ENCODE results near the gene ZNF598. TPM values are rescaled to one million over a fixed set of nuclear protein-coding genes. Genes with fewer than 3 reads are reported as not detected.

The ZNF598 gene
- total RNA-seq: 29.7 and 33.1 TPM in 2 replicates

GRCh38 chr16:2009791-2010510 is at the start of gene ZNF598:
Gene ZNF598, minus strand, starts transcription at chr16:2009821.

DNA sequence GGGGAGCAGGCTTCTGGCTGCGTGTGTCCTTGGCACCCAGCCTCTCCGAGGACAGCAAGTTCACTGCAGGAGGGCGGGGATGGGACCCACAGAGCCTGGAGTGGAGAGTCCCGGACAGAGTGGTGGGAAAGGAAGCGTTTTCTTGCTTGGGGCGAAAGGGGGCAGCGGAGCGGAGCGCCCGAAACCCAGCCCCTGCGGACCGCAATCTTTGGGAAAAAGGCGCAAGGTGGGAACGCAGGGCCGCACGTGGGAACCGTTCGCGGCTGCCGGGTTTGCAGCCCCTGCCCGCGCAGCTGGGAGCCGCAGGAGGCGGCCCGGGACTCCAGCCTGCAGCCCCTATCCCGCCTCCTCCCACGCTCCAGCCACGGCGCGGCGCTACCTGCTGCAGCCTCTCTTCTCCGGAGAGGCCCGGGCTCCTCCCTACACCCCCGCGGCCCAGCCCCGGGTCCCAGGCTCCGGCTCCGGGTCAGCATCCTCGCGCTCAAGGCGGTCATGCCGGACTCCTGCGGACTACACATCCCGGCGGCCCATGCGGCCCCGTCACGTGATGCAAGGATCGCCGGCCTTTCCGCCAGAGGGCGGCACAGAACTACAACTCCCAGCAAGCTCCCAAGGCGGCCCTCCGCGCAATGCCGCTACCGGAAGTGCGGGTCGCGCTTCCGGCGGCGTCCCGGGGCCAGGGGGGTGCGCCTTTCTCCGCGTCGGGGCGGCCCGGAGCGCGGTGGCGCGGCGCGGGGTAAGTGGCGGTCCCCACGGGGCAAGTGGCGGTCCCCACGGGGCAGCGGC is 37.9 kb upstream of the ZNF598 start, which contains the start of the genes NTHL1 and TSC2:
TSS of gene NTHL1 (minus strand) at position 505 of the 786 bp plus-strand sequence. CDS start at position 494, 11 bp downstream.
TSS of gene TSC2 (plus strand) at position 656 of the 786 bp plus-strand sequence. CDS start 631 bp downstream, outside the sequence.

DNA sequence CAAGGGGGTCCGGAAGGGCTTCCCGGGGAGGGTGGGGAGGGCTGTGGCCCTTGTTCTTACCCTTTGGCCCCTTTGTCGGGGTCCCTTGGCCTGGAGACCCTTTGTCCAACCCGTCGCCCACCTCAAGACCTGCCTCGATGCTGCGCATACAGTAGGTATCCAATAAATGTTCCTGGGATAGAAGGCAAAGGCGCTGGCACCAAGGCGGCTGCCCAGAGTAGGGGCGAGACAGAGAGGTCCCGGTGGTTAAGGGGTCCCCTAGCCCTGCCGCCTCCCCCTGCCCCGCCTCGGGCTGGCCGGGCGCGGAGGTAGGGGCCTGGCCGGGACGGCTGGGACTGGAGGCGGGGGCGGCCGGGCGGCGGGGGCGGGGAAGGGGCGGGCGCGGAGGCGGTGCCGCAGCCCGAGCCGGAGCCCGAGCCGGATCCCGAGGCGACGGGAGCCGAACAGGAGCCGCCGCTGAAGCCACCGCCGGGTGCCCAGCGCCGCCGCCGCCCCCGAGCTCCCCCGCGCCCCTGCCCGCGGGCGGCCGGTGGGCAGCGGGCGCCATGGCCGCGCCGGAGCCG is 16.9 kb upstream of the ZNF598 start, which contains the start of gene NHERF2:
TSS of gene NHERF2 (plus strand) at position 442 of the 563 bp plus-strand sequence. CDS start at position 546, 104 bp downstream.

GRCh38 chr16:2019518-2019920 is 9.9 kb upstream of the ZNF598 start, which contains the start of gene NPW:
Gene NPW, plus strand, starts transcription at chr16:2019785.

DNA sequence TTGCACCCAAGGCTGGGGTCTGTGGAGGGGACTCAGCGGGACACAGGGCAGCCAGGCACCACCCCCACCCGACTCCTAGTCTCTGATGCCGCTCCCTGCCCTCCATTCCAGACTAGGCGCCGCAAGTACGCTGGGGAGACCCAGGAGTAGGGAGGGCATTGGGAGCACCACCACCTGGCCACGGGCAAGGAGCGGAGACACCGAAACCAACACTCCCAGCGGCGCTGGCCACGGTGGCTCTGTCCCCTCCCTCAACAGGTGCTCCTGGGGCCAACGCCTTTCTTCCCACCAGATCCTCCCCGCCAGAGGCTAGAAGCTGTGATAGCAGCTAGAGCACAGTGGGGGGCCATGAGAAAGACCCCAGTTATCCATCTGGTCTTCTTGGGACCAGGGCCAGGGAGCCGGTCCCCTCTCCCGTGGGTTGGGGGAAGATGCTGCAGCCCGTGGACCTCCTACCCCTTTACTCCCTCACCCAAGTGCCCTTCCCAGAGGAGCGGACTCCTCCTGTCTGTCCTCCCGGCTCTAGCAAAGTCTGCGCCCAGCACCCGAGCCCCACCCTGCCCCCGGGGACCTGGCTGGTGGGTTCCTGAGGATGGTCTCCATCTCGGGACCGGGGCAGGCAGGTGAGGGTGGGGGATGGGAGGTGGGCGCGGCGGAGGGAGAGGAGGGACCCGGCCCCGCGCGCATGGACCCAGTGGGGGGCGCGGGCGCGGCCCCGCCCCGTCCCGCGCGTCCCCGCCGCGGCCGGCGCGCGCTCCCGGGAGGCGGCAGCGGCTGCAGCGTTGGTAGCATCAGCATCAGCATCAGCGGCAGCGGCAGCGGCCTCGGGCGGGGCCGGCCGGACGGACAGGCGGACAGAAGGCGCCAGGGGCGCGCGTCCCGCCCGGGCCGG is 20.2 kb downstream of the ZNF598 start, which contains the start of gene SYNGR3:
TSS of gene SYNGR3 (plus strand) at position 762 of the 892 bp plus-strand sequence. CDS start 133 bp downstream, outside the sequence.

GRCh38 chr16:1983544-1984346 is 25.9 kb downstream of the ZNF598 start, which contains the start of gene GFER:
Gene GFER, plus strand, starts transcription at chr16:1984193. Its CDS starts 26 bp downstream, at chr16:1984219.

GRCh38 chr16:1981398-1981836 is 28.2 kb downstream of the ZNF598 start, which contains the start of gene NOXO1:
Gene NOXO1, minus strand, starts transcription at chr16:1981469. Its CDS starts 290 bp downstream, at chr16:1981179.

DNA sequence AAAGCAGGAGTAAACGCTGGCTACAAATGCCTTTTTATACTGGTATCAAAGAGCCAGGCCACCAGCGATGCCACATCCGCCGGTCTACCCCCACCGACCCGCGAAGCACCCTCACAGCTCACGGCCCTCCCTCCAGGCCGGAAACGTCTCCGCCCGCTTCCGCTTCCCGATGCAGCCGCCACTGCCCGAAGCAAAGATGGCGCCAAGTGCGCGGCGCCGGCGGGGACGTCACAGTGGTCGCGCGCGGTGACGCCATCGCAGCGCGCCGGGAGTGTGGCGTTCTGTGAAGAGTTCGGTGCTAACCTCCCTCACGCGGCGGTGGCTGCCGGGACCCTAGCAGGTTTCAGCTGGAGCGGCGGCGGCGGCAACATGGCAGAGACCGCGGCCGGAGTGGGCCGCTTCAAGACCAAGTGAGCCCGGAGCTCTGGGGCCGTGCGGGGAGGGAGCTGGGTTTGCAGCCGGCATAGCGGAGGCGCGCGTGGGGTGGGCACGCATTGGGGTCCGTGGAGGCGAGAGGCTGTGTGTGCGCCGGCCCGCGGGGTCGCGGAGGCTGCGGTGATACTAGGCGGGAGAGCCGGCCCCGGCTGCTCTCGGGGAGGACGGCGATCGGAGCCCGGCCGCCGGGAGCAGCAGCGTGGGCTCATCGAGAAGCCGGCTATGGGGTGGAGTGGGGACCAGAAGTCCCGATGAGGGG is 37.7 kb downstream of the ZNF598 start, which contains the start of gene TBL3:
TSS of gene TBL3 (plus strand) at position 258 of the 694 bp plus-strand sequence. CDS start at position 370, 112 bp downstream.

DNA sequence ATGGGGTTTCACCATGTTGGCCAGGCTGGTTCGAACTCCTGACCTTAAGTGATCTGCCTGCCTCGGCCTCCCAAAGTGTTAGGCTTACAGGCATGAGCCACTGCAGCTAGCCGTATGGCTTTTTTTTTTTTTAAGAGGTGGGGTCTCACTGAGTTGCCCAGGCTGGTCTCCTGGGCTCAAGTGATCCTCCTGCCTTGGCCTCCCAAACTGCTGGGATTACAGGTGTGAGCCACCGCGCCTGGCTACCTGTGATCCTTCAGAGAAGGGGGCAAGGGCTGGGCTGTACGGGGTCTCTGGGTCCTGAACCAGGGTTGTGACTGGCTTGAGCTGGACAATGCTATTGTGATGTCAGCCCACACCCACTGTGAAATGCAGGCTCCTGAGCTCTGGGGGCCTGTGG is 43.2 kb downstream of the ZNF598 start, which contains the start of gene RNF151:
TSS of gene RNF151 (plus strand) at position 397 of the 400 bp plus-strand sequence. CDS start 26 bp downstream, outside the sequence.

DNA sequence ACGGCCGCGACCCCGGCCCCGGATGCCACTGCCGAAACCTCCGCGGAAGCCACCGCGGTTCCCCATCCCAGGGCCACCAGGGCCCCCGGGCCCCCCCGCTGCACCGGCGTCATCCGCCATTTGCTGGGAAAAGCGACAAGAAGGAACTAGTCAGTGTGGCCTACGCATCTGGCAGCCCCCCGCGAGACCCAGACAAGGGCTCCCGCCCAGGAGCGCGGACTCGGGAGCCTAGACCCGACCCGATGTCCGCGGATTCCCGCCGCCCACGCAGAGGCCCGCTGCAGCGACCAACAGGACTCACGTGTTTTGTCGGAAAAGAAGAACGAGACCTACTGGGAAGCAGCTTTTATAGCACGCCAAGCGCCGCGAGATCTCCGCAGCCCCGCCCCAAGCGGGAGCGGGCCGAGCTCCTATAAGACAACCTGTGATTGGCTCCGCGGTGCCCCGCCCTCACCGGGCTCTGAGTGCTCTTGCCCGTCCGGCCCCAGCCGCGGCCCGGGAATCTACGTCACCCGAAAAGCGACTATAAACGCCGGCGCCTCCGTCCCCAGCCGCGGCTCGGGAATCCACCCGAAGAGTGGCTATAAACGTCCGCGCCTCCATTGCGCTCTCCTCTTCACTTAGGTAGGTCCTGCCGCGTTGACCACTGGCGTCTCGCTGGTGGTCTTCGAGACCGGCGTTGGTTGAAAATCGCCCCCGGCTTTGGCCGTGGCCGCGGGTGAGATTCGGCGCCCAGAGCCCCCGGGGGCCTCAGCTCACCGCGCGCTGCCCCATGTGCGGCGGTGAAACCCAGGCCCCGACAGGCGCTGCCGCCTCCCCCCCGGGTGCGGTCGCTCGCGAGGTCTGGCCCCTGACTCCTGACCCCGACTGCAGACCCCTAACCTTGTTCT is 44.9 kb downstream of the ZNF598 start, which contains the start of gene RPS2:
TSS of gene RPS2 (minus strand) at position 321 of the 890 bp plus-strand sequence. CDS start at position 120, 201 bp downstream.

DNA sequence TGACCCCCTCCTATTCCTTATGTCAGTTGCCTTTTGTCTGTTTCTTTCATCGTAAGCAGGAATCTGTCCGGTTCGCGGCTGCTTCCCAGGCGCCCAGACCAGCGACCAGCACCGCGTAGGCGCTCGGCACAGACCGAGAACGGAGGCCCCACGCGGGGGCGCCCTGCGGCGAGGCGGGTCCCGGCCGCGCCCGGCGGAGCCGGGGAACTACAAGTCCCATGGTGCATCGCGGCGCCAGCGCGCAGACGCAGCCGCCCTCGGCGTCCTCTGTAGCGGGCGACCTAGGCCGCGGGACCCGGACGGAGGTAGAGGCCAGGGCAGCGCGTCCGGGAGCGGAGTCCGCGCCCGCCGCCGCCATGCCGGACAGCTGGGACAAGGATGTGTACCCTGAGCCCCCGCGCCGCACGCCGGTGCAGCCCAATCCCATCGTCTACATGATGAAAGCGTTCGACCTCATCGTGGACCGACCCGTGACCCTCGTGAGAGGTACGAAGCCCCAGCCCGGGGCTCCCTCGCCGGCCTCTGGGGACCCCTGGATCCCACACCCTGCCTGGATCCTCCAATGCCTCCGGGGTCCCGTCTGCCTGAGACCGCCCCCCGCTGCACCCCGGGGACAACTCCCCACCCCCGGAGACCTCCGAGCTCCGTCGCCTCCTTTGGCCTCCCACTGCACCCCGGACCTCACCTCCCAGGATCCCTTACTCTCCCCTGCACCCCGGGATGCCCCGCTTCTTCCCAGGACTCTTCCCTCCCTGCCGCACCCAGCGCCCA is 50.2 kb downstream of the ZNF598 start, which contains the start of gene NDUFB10:
TSS of gene NDUFB10 (plus strand) at position 270 of the 771 bp plus-strand sequence. CDS start at position 357, 87 bp downstream.

Small RNAs within 50 kb of the gene (small RNA-seq; reads per million reads assigned to genes)
- gene AC005363.2 (not detected), gene RN7SL219P (not detected), gene SNORA10 (not detected), gene SNORA64 (not detected)

Other genes with a start within 250 kb of the ZNF598 start
- 32.4 and 54.5 TPM in 2 replicates for gene NME3, start 238.3 kb downstream of the ZNF598 start, total RNA-seq
- gene EME2, start 237.0 kb downstream of the ZNF598 start, total RNA-seq: 10.6 and 14.0 TPM in 2 replicates
- gene MRPS34, start 236.7 kb downstream of the ZNF598 start, total RNA-seq: 69.7 and 78.7 TPM in 2 replicates
- gene SPSB3, start 227.2 kb downstream of the ZNF598 start, total RNA-seq: 38.2 and 48.7 TPM in 2 replicates
- gene NUBP2, start 226.9 kb downstream of the ZNF598 start, total RNA-seq: 90.8 and 92.0 TPM in 2 replicates
- not detected in 2 replicates for gene IGFALS, start 216.1 kb downstream of the ZNF598 start, total RNA-seq
- 50.9 and 62.7 TPM in 2 replicates for gene HAGH, start 183.0 kb downstream of the ZNF598 start, total RNA-seq
- gene FAHD1, start 182.6 kb downstream of the ZNF598 start, total RNA-seq: 76.4 and 86.2 TPM in 2 replicates
- not detected in 2 replicates for gene MEIOB, start 137.7 kb downstream of the ZNF598 start, total RNA-seq
- gene HS3ST6, start 91.4 kb downstream of the ZNF598 start, total RNA-seq: not detected in 2 replicates
- 20.5 and 21.6 TPM in 2 replicates for gene MSRB1, start 66.6 kb downstream of the ZNF598 start, total RNA-seq
- not detected in 2 replicates for gene RPL3L, start 55.1 kb downstream of the ZNF598 start, total RNA-seq
- 118 and 137 TPM in 2 replicates for gene NDUFB10, start 50.3 kb downstream of the ZNF598 start, total RNA-seq
- 2,303 and 3,069 TPM in 2 replicates for gene RPS2, start 45.0 kb downstream of the ZNF598 start, total RNA-seq
- gene RNF151, start 43.0 kb downstream of the ZNF598 start, total RNA-seq: not detected in 2 replicates
- 45.9 and 54.2 TPM in 2 replicates for gene TBL3, start 37.8 kb downstream of the ZNF598 start, total RNA-seq
- gene NOXO1, start 28.4 kb downstream of the ZNF598 start, total RNA-seq: 0.33 TPM in 1 of 2 replicates, not detected in the other
- gene GFER, start 25.6 kb downstream of the ZNF598 start, total RNA-seq: 11.9 and 15.7 TPM in 2 replicates
- 1.9 and 6.9 TPM in 2 replicates for gene SYNGR3, start 19.9 kb downstream of the ZNF598 start, total RNA-seq
- 0.98 and 1.1 TPM in 2 replicates for gene NPW, start 10.0 kb upstream of the ZNF598 start, total RNA-seq
- gene NHERF2, start 17.1 kb upstream of the ZNF598 start, total RNA-seq: 40.5 and 82.0 TPM in 2 replicates
- 17.9 and 28.1 TPM in 2 replicates for gene NTHL1, start 38.0 kb upstream of the ZNF598 start, total RNA-seq
- gene TSC2, start 38.2 kb upstream of the ZNF598 start, total RNA-seq: 67.1 and 86.9 TPM in 2 replicates
- gene PKD1, start 126.1 kb upstream of the ZNF598 start, total RNA-seq: 64.7 and 80.0 TPM in 2 replicates
- gene RAB26, start 138.8 kb upstream of the ZNF598 start, total RNA-seq: 0.65 and 0.86 TPM in 2 replicates
- 117 and 169 TPM in 2 replicates for gene TRAF7, start 146.0 kb upstream of the ZNF598 start, total RNA-seq
- gene CASKIN1, start 186.8 kb upstream of the ZNF598 start, total RNA-seq: under 0.01 TPM in 2 replicates
- gene MLST8, start 195.6 kb upstream of the ZNF598 start, total RNA-seq: 36.4 and 40.5 TPM in 2 replicates
- 0.98 and 2.1 TPM in 2 replicates for gene BRICD5, start 201.0 kb upstream of the ZNF598 start, total RNA-seq
- 20.3 and 21.9 TPM in 2 replicates for gene PGP, start 205.0 kb upstream of the ZNF598 start, total RNA-seq
- gene E4F1, start 213.8 kb upstream of the ZNF598 start, total RNA-seq: 31.4 and 35.3 TPM in 2 replicates
- gene DNASE1L2, start 226.6 kb upstream of the ZNF598 start, total RNA-seq: 0.65 and 0.67 TPM in 2 replicates
- gene ECI1, start 241.8 kb upstream of the ZNF598 start, total RNA-seq: 20.8 and 28.4 TPM in 2 replicates